Measurements from ENCODE around the gene CRTC1. TPM values are rescaled to one million over a fixed set of nuclear protein-coding genes. Genes with fewer than 3 reads are reported as not detected.
A peak's percentile ranks its signal among the peaks of the same experiment; 100 is the strongest.

The CRTC1 gene
- total and polyA plus RNA-seq, 4 experiments from 2014 or later = 1.7 to 20.8 (median 19.6) TPM; not detected in 1

- Mint-ChIP-seq H3K4me3 (no peak overlapping the region), H3K4me1 (peaks cover 16 to 25% (median 21%) of the 10 kb centered on the region in 4 donors), H3K9me3 (no peaks in the 10 kb centered on the region), H3K36me3 (peaks cover 3% of the 10 kb centered on the region in 2 donors), H3K27me3 (no peaks in the 10 kb centered on the region), H3K27ac (peak overlapping the region in 1 of 7 donors; percentile 66)
- no peak for DNase-seq
- no peaks in the 10 kb centered on the region for H3K27me3 ChIP-seq (ENCODE audit: insufficient read depth, low read length)
- H3K36me3 ChIP-seq (ENCODE audit: insufficient read depth, low read length) = no peaks in the 10 kb centered on the region
- peaks cover 4% of the 10 kb centered on the region for H3K4me1 ChIP-seq (ENCODE audit: insufficient read depth, low read length)
- ChIA-PET CTCF (ENCODE audit: partially characterized antibody) (no interaction called here), POLR2A (ENCODE audit: partially characterized antibody) (no interaction called here)
- H3K9me3 ChIP-seq (ENCODE audit: control insufficient read depth in 1 of 2, low read length in 2 of 2) = no peaks in the 10 kb centered on the region
- no peak overlapping the region for H3K4me3 ChIP-seq (ENCODE audit: low read length in 2 of 2)
- H3K27ac ChIP-seq (ENCODE audit: low read depth, low read length) = no peak overlapping the region
- intact Hi-C loops (cut with micrococcal nuclease) = no loop called here
Measured at GRCh38 chr19:18659281-18660050, 24.0 kb upstream of the CRTC1 start.

- H3K4me1 ChIP-seq (ENCODE audit: insufficient read depth, low read length) = peaks cover 4% of the 10 kb centered on the region
- Mint-ChIP-seq H3K27ac (no peak overlapping the region), H3K36me3 (peaks cover 0 to 3% of the 10 kb centered on the region in 2 donors), H3K4me1 (peaks cover 16 to 21% (median 21%) of the 10 kb centered on the region in 4 donors), H3K9me3 (no peaks in the 10 kb centered on the region), H3K27me3 (no peaks in the 10 kb centered on the region), H3K4me3 (no peak overlapping the region)
- intact Hi-C loops (cut with micrococcal nuclease) = no loop called here
- ChIA-PET CTCF (ENCODE audit: partially characterized antibody) (no interaction called here), POLR2A (ENCODE audit: partially characterized antibody) (no interaction called here)
- H3K4me3 ChIP-seq (ENCODE audit: low read length in 2 of 2) = no peak overlapping the region
- H3K36me3 ChIP-seq (ENCODE audit: insufficient read depth, low read length) = no peaks in the 10 kb centered on the region
- H3K9me3 ChIP-seq (ENCODE audit: control insufficient read depth in 1 of 2, low read length in 2 of 2) = no peaks in the 10 kb centered on the region
- no peak for DNase-seq
- no peaks in the 10 kb centered on the region for H3K27me3 ChIP-seq (ENCODE audit: insufficient read depth, low read length)
- H3K27ac ChIP-seq (ENCODE audit: low read depth, low read length) = no peak overlapping the region
Measured at GRCh38 chr19:18660051-18660910, 23.2 kb upstream of the CRTC1 start.

GRCh38 chr19:18660939-18661670 lies 22.4 kb upstream of the CRTC1 start:
- Histone ChIP-seq H3K27ac (ENCODE audit: low read depth, low read length) (no peak overlapping the region), H3K27me3 (ENCODE audit: insufficient read depth, low read length) (no peaks in the 10 kb centered on the region), H3K9me3 (ENCODE audit: control insufficient read depth in 1 of 2, low read length in 2 of 2) (no peaks in the 10 kb centered on the region), H3K4me3 (ENCODE audit: low read length in 2 of 2) (no peak overlapping the region), H3K4me1 (ENCODE audit: insufficient read depth, low read length) (peaks cover 4% of the 10 kb centered on the region), H3K36me3 (ENCODE audit: insufficient read depth, low read length) (no peaks in the 10 kb centered on the region)
- CTCF ChIA-PET (ENCODE audit: partially characterized antibody) = no interaction called here
- peak overlapping the region in 2 of 7 donors; percentile 8 to 42 for H3K27ac Mint-ChIP-seq
- POLR2A ChIA-PET (ENCODE audit: partially characterized antibody) = no interaction called here
- intact Hi-C loops (cut with micrococcal nuclease) = no loop called here
- H3K9me3 Mint-ChIP-seq = no peaks in the 10 kb centered on the region
- H3K4me3 Mint-ChIP-seq = no peak overlapping the region
- H3K4me1 Mint-ChIP-seq = peaks cover 16 to 21% (median 21%) of the 10 kb centered on the region in 4 donors
- no peak for DNase-seq
- H3K36me3 Mint-ChIP-seq = peaks cover 0 to 3% of the 10 kb centered on the region in 2 donors
- no peaks in the 10 kb centered on the region for H3K27me3 Mint-ChIP-seq

DNA sequence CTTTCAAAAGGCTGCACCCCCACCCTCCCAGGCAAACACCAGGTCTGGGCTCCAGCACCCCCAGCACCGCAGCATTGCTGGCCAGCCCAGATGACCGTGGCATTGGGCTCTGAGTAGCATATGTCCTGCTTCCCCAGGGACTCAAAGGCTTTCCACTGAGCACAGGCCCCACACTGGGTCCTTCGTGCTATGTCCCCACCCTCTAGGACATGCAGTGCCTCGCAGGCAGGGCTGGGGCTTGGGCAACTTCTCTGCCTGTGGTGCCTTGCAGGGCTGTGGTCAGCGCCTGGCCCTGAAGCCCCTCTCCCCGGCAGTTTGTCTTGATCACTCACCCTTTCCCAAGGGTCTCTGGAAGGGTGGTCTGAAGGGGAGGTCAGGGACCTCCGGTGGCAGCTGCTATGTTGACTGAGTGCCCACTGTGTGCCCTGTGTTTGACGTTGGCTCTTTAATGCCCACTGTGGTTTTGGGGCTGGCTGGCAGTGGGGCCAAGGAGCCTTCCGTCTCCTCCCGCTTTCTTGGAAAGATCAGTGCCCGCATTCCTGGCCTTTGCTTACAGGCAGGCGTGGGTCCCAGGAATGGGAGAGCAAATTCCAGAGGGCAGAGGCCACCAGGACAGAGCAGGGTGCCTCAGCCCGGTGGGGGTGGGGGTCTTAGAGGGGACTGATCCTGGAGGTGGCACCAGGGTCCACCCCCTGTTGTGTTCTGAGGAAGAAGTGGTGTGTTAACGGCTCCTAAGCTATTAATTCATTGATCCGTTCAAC lies 20.3 kb upstream of the CRTC1 start:
- peaks cover 12 to 21% (median 14%) of the 10 kb centered on the region in 4 donors for H3K4me1 Mint-ChIP-seq
- ChIA-PET CTCF (ENCODE audit: partially characterized antibody) (interaction anchor here (1.0 kb wide), 1 partner anchor 184 kb away, joined by 3 read pairs; no protein-coding TSS in a partner anchor), POLR2A (ENCODE audit: partially characterized antibody) (no interaction called here)
- Histone ChIP-seq H3K27me3 (ENCODE audit: insufficient read depth, low read length) (no peaks in the 10 kb centered on the region), H3K27ac (ENCODE audit: low read depth, low read length) (no peak overlapping the region), H3K4me3 (ENCODE audit: low read length in 2 of 2) (no peak overlapping the region), H3K9me3 (ENCODE audit: control insufficient read depth in 1 of 2, low read length in 2 of 2) (no peaks in the 10 kb centered on the region), H3K36me3 (ENCODE audit: insufficient read depth, low read length) (no peaks in the 10 kb centered on the region), H3K4me1 (ENCODE audit: insufficient read depth, low read length) (peaks cover 4% of the 10 kb centered on the region)
- H3K4me3 Mint-ChIP-seq = no peak overlapping the region
- intact Hi-C loops (cut with micrococcal nuclease) = no loop called here
- H3K36me3 Mint-ChIP-seq = peaks cover 6 to 7% of the 10 kb centered on the region in 2 donors
- H3K27ac Mint-ChIP-seq = peak overlapping the region in 3 of 7 donors; percentile 23 to 42 (median 36)
- DNase-seq = no peak
- no peaks in the 10 kb centered on the region for H3K27me3 Mint-ChIP-seq
- no peaks in the 10 kb centered on the region for H3K9me3 Mint-ChIP-seq

GRCh38 chr19:18663940-18664530 lies 19.4 kb upstream of the CRTC1 start:
- Histone ChIP-seq H3K27me3 (ENCODE audit: insufficient read depth, low read length) (no peaks in the 10 kb centered on the region), H3K4me3 (ENCODE audit: low read length in 2 of 2) (no peak overlapping the region), H3K27ac (ENCODE audit: low read depth, low read length) (no peak overlapping the region), H3K4me1 (ENCODE audit: insufficient read depth, low read length) (peaks cover 4% of the 10 kb centered on the region), H3K9me3 (ENCODE audit: control insufficient read depth in 1 of 2, low read length in 2 of 2) (no peaks in the 10 kb centered on the region), H3K36me3 (ENCODE audit: insufficient read depth, low read length) (peaks cover 4% of the 10 kb centered on the region)
- peaks cover 6 to 10% of the 10 kb centered on the region in 2 donors for H3K36me3 Mint-ChIP-seq
- no peak for DNase-seq
- ChIA-PET POLR2A (ENCODE audit: partially characterized antibody) (no interaction called here), CTCF (ENCODE audit: partially characterized antibody) (no interaction called here)
- H3K27ac Mint-ChIP-seq = peak overlapping the region in 4 of 7 donors; percentile 37 to 68 (median 40)
- intact Hi-C loops (cut with micrococcal nuclease) = no loop called here
- no peaks in the 10 kb centered on the region for H3K9me3 Mint-ChIP-seq
- H3K4me1 Mint-ChIP-seq = peaks cover 7 to 14% (median 10%) of the 10 kb centered on the region in 4 donors
- H3K27me3 Mint-ChIP-seq = no peaks in the 10 kb centered on the region
- no peak overlapping the region for H3K4me3 Mint-ChIP-seq

DNA sequence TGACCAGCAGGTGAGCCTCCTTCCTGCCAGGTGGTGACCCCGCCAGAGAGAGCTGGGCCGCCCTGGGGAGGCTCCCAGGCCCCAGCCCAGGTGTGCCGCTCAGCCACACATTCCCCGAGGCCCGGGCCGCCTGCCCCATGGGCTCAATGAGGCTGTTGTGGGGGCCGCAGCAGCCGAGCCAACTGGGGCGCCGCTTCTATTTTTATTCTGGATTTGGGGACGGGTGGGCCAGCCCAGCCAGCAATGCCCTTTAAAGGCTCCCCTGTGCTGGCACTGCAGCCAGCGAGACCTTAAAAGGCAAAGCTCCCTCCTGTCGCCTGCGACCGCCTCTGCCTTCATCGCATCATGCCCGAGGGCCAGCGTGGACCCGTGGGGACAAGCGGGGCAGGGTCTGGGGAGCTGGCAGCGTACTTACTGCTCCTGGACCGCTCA lies 17.7 kb upstream of the CRTC1 start:
- peaks cover 8 to 14% (median 9%) of the 10 kb centered on the region in 4 donors for H3K4me1 Mint-ChIP-seq
- ChIA-PET POLR2A (ENCODE audit: partially characterized antibody) (no interaction called here), CTCF (ENCODE audit: partially characterized antibody) (no interaction called here)
- H3K27ac Mint-ChIP-seq = no peak overlapping the region
- Histone ChIP-seq H3K9me3 (ENCODE audit: control insufficient read depth in 1 of 2, low read length in 2 of 2) (no peaks in the 10 kb centered on the region), H3K4me1 (ENCODE audit: insufficient read depth, low read length) (peaks cover 4% of the 10 kb centered on the region), H3K36me3 (ENCODE audit: insufficient read depth, low read length) (peaks cover 5% of the 10 kb centered on the region), H3K27me3 (ENCODE audit: insufficient read depth, low read length) (no peaks in the 10 kb centered on the region), H3K4me3 (ENCODE audit: low read length in 2 of 2) (no peak overlapping the region), H3K27ac (ENCODE audit: low read depth, low read length) (no peak overlapping the region)
- H3K4me3 Mint-ChIP-seq = no peak overlapping the region
- intact Hi-C loops (cut with micrococcal nuclease) = no loop called here
- no peak for DNase-seq
- no peaks in the 10 kb centered on the region for H3K9me3 Mint-ChIP-seq
- no peaks in the 10 kb centered on the region for H3K27me3 Mint-ChIP-seq
- H3K36me3 Mint-ChIP-seq = peaks cover 10 to 20% of the 10 kb centered on the region in 2 donors
